Smooth muscle cell of the brain vasculature (primary cell): ENCODE results near the gene UBE2R2.
"Not testable (repeated sequence)": the region's sequence is repeated elsewhere in the genome, so short reads cannot be mapped to it uniquely, and the experiment has no call there.

Experiments
- DNase-seq: peaks from one replicate; pipeline ENCODE4 v3.0.0-alpha.2; 2012; ENCODE audit warnings: low read depth, low spot score

UBE2R2 gene

GRCh38 chr9:33816327-33817252 lies at the start of gene UBE2R2:
UBE2R2 (plus strand) TSS chr9:33817160; CDS start chr9:33817758, 598 bp downstream.
- peak; percentile 78 for DNase-seq

- DNase-seq, result not testable (repeated sequence)
Measured at GRCh38 chr9:33770156-33770880, 46.6 kb upstream of the UBE2R2 start.

- not testable (repeated sequence) for DNase-seq
Measured at GRCh38 chr9:33773135-33773534, 43.8 kb upstream of the UBE2R2 start.

- DNase-seq, result not testable (repeated sequence)
Measured at GRCh38 chr9:33774074-33774659, 42.8 kb upstream of the UBE2R2 start.

- no peak for DNase-seq
Measured at GRCh38 chr9:33776578-33776977, 40.4 kb upstream of the UBE2R2 start.

GRCh38 chr9:33778700-33779351 lies 38.1 kb upstream of the UBE2R2 start:
- DNase-seq, result no peak

GRCh38 chr9:33780276-33780675 lies 36.7 kb upstream of the UBE2R2 start:
- DNase-seq, result no peak

GRCh38 chr9:33781736-33782135 lies 35.2 kb upstream of the UBE2R2 start:
- DNase-seq, result no peak

GRCh38 chr9:33782395-33783152 lies 34.4 kb upstream of the UBE2R2 start:
- no peak for DNase-seq

- no peak for DNase-seq
Measured at GRCh38 chr9:33785914-33786313, 31.0 kb upstream of the UBE2R2 start.

- no peak for DNase-seq
Measured at GRCh38 chr9:33786681-33787080, 30.3 kb upstream of the UBE2R2 start.

GRCh38 chr9:33787839-33788238 lies 29.1 kb upstream of the UBE2R2 start:
- DNase-seq, result no peak

GRCh38 chr9:33789429-33789828 lies 27.5 kb upstream of the UBE2R2 start:
- not testable (repeated sequence) for DNase-seq

GRCh38 chr9:33791117-33791516 lies 25.8 kb upstream of the UBE2R2 start:
- DNase-seq, result no peak

GRCh38 chr9:33793496-33793895 lies 23.5 kb upstream of the UBE2R2 start:
- DNase-seq, result not testable (repeated sequence)

- DNase-seq, result no peak
Measured at GRCh38 chr9:33794560-33794959, 22.4 kb upstream of the UBE2R2 start.

GRCh38 chr9:33795281-33795680 lies 21.7 kb upstream of the UBE2R2 start, which contains the start of gene PRSS3:
PRSS3 (plus strand) TSS chr9:33795561; CDS start chr9:33795574, 13 bp downstream.
- no peak for DNase-seq

GRCh38 chr9:33795819-33796218 lies 21.1 kb upstream of the UBE2R2 start:
- no peak for DNase-seq

GRCh38 chr9:33796679-33797078 lies 20.3 kb upstream of the UBE2R2 start:
- DNase-seq, result not testable (repeated sequence)

- DNase-seq, result no peak
Measured at GRCh38 chr9:33797837-33798236, 19.1 kb upstream of the UBE2R2 start.

GRCh38 chr9:33798545-33798944 lies 18.4 kb upstream of the UBE2R2 start:
- no peak for DNase-seq
